ENCODE results near the gene OOSP1.

DNA sequence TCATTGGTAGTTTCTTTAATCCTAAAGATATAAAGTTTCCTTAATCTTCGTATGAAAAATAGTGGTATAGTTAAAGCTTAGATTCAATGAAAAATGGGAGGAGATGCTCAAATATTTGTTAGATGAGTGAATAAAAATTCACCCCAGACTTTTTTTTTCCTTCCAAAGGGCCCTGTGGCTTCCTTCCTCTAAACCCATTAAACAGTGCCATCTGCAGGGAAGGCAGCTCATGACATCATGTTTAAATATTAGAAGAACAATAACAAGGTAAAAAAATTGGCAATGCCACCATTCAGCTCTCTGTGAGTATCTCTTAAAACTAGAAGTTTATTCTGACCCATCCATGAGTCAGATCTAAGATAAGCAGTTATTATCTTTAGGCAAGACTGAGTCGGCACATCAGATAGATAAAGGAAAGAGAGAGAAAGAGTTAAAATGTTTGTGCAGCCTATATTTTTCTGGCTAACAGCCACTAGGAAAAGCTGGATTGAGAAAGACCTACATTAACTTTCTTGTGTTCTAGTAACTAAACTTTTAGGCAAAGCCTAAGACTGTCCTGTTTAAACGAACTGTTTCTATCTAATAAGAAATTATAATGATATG, 19.1 kb upstream of the OOSP1 start:
- no peak for TF ChIP-seq ARNTL (CRISPR knock-in tag; IDR thresholded peaks at IDR 0.05; ENCODE audit: borderline replicate concordance, low read depth)
- no peak for TF ChIP-seq OSR1 (CRISPR knock-in tag; IDR thresholded peaks at IDR 0.05)
- no peak for TF ChIP-seq RARB (CRISPR knock-in tag; IDR thresholded peaks at IDR 0.05)
- TF ChIP-seq CSDC2 (CRISPR knock-in tag; IDR thresholded peaks at IDR 0.05), result no peak
- TF ChIP-seq ZC3H10 (CRISPR knock-in tag; IDR thresholded peaks at IDR 0.05), result no peak
- TF ChIP-seq ZFP30 (CRISPR knock-in tag; IDR thresholded peaks at IDR 0.05), result no peak

Data from SK-N-SH treated with all-trans-retinoic acid at 6 μM for 48 hours (cell line).